Endothelial cell of hepatic sinusoid (primary cell): ENCODE data around the gene CACNA1H.

ENCODE experiments used
- in situ Hi-C: cut with HindIII; loops from 2 replicates; pipeline ENCODE4 v1.10.0; 2017; ENCODE audit warnings: low sequenced_read_pairs

CACNA1H gene

GRCh38 chr16:1202274-1202673 is 49.4 kb downstream of the CACNA1H start:
- in situ Hi-C loops = no loop called here

- in situ Hi-C loops = no loop called here
These were observed 52.0 kb downstream of the CACNA1H start for GRCh38 chr16:1204933-1205332.

- in situ Hi-C loops = no loop called here
These were observed 53.4 kb downstream of the CACNA1H start for GRCh38 chr16:1206326-1206725.

GRCh38 chr16:1206786-1207185 is 53.9 kb downstream of the CACNA1H start:
- in situ Hi-C loops = no loop called here

GRCh38 chr16:1208239-1208830 is 55.4 kb downstream of the CACNA1H start:
- in situ Hi-C loops = no loop called here

DNA sequence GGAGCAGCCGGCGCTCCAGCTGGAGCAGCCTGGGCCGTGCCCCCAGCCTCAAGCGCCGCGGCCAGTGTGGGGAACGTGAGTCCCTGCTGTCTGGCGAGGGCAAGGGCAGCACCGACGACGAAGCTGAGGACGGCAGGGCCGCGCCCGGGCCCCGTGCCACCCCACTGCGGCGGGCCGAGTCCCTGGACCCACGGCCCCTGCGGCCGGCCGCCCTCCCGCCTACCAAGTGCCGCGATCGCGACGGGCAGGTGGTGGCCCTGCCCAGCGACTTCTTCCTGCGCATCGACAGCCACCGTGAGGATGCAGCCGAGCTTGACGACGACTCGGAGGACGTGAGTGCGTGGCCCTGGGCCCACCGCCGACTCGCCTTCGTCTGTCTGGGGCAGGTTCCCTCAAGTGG is 56.2 kb downstream of the CACNA1H start:
- in situ Hi-C loops = no loop called here

GRCh38 chr16:1210461-1210860 is 57.6 kb downstream of the CACNA1H start:
- in situ Hi-C loops = loop anchor here (10.0 kb wide), 3 partner anchors 96 to 376 kb away; partner anchors contain the start of gene SOX8

GRCh38 chr16:1211451-1212268 is 58.8 kb downstream of the CACNA1H start:
- in situ Hi-C loops = loop anchor here (10.0 kb wide), 3 partner anchors 97 to 377 kb away; partner anchors contain the start of gene SOX8

DNA sequence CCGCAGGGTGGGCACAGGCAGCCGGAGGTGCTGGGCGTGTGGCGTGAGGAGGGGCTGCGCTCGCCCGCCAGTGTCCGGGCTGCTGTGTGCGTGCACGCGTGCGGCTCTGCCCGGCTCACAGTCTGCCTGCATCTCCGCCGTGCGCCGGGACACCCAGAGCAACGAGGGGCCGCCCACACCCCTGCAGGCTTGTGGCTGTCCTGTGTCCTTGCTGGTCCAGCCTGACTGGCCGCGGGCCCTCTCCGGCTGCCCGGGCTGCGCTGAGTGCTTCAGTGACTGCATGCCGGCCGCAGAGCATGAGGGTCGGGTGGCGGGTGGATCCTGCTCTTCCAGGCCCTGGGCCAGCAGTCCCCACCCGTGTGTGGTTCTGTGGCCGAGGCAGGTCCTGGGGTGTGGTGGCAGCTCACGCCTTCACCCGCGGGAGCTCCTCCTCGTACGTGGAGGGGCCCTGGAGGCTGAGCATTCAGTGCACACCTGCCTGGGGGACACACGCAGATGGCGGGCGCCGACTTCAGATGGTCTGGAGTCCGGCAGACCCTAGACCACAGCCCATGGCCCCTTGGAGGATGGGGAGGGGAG is 59.8 kb downstream of the CACNA1H start:
- in situ Hi-C loops = loop anchor here (10.0 kb wide), 3 partner anchors 98 to 378 kb away; partner anchors contain the start of gene SOX8

DNA sequence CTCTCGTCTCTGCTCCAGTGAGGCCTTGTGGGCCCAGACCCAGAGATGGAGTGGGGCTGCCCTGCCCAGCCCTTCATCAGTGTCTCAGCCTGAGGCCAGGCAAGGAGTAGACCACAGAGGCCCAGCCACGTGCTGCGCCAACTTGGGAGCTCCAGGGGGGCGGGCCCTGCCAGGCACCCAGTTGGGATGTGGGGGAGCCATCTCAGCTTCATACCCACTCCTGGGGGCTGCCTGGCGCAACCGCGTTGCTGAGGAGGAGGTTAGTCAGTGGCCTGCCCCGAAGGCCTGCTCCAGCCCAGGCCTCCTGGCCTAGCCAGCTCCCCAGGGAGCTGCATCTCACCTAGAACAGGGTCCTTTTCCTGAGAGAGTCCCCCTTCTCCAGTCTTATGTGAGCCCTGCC is 60.3 kb downstream of the CACNA1H start:
- in situ Hi-C loops = loop anchor here (10.0 kb wide), 3 partner anchors 98 to 378 kb away; partner anchors contain the start of gene SOX8

- in situ Hi-C loops = loop anchor here (10.0 kb wide), 3 partner anchors 99 to 379 kb away; partner anchors contain the start of gene SOX8
These were observed 61.0 kb downstream of the CACNA1H start for GRCh38 chr16:1213796-1214372.

- in situ Hi-C loops = loop anchor here (10.0 kb wide), 3 partner anchors 100 to 380 kb away; partner anchors contain the start of gene SOX8
These were observed 61.8 kb downstream of the CACNA1H start for GRCh38 chr16:1214719-1215118.

DNA sequence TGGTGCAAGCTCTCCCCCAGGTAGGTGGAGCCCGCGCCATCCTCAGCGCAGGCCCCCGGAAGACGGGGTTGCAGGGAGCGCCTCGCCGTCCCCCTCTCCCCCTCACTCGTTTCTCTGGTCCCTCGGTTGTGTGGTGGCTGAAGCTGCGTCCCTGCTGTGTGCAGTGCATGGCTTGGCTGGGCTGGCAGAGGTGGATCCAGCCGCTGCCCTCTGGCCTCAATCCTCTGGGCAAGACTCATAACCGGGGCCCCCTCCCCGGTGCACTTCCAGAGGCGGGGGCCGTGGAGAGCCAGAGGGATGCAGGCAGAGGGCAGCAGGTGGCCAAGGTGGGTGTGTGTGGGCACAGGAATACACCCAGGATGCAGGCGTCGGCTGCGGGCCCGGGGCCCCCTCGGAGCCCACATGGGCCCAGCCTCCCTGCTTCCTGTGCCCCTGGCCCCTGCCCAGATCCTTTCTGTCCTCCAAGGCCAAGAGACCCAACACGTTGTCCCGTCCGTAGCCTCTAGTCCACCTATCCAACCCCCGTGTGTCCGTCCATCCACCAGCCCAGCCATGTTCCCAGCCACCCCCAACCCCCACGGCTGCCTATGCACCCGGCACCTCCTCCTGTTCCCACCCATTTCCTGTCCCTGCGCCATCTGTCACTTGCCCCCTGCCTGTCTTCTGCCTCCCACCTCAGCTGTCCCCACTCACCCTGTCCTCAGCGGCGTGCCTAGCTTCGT is 62.8 kb downstream of the CACNA1H start:
- in situ Hi-C loops = loop anchor here (10.0 kb wide), 3 partner anchors 101 to 381 kb away; partner anchors contain the start of gene SOX8

- in situ Hi-C loops = loop anchor here (10.0 kb wide), 3 partner anchors 101 to 381 kb away; partner anchors contain the start of gene SOX8
These were observed 63.4 kb downstream of the CACNA1H start for GRCh38 chr16:1216296-1216619.

DNA sequence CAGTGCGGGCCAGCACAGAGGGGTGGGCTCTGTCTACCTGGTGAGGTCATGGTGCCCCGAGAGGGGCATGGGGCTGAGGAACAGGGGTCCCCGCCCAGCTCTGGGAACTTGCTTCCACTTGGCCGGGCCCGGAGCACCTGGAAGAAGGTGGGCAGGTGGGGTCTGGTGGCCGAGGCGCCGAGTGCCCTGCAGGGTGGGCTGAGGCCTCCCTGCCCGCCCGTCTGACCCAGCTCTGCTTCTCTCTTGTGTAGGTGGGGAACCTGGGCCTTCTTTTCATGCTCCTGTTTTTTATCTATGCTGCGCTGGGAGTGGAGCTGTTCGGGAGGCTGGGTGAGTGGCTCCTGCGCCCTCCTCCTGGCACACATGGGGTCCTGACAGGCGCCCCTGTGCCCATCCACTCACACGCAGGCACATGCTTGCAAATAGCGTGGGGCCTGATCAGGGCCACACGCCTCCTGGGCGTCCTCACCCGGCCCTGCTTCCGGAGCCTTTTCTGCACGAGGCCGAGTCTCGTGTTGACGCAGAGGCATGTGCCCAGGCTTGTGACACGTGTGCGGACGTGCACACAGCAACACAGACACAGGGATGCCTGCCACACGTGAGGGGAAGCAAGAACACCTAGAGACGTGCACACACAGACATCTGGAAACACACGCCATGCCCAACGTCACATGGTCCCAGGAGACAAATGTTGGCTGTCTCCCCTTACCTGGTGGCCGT is 63.9 kb downstream of the CACNA1H start:
- in situ Hi-C loops = loop anchor here (10.0 kb wide), 3 partner anchors 102 to 382 kb away; partner anchors contain the start of gene SOX8

GRCh38 chr16:1217526-1217925 is 64.6 kb downstream of the CACNA1H start:
- in situ Hi-C loops = loop anchor here (10.0 kb wide), 3 partner anchors 103 to 383 kb away; partner anchors contain the start of gene SOX8

- in situ Hi-C loops = loop anchor here (10.0 kb wide), 3 partner anchors 103 to 383 kb away; partner anchors contain the start of gene SOX8
These were observed 65.4 kb downstream of the CACNA1H start for GRCh38 chr16:1218061-1218929.

GRCh38 chr16:1218930-1219611 is 66.2 kb downstream of the CACNA1H start:
- in situ Hi-C loops = loop anchor here (10.0 kb wide), 3 partner anchors 104 to 384 kb away; partner anchors contain the start of gene SOX8
